Measurements from ENCODE around the gene CRHBP. TPM values are rescaled to one million over a fixed set of nuclear protein-coding genes. Genes with fewer than 3 reads are reported as not detected.

Gene CRHBP
- total RNA-seq, 1 donor from 2014 or later = 2.3 TPM

DNA sequence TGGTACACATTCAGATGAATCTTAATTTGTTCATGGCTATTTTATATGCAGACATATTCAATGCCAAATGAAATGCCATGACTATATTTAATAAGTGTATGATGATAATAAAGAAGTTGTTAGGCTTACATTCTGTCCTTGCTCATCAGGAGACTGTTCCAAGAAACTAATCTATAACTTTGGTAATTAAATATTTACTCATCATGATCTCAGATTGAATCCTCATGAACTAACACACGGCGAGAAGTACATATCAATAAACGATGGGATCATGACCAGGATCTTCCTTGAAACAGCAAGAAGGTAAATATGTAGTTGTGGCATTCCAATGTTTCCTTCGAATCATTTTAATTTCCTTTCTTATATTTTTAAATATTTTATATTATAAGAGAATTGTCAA lies 64.8 kb downstream of the CRHBP start:
- DNase-seq = no peak

Small RNA genes lying within 50 kb of the gene (small RNA-seq; reads per million reads assigned to genes)
- not detected for gene RNU6ATAC36P

Other genes starting within 250 kb of the CRHBP start
- gene F2R, start 236.9 kb upstream of the CRHBP start, total RNA-seq = 29.2 TPM
- 2.8 TPM for gene F2RL1, start 134.0 kb upstream of the CRHBP start, total RNA-seq
- gene S100Z, start 103.0 kb upstream of the CRHBP start, total RNA-seq = 0.47 TPM
- gene AGGF1, start 77.4 kb downstream of the CRHBP start, total RNA-seq = 45.2 TPM
- 2.2 TPM for gene ZBED3, start 134.2 kb downstream of the CRHBP start, total RNA-seq

Data from occipital lobe (tissue), 3 donors.